ENCODE measurements around the gene SIPA1L2.

The SIPA1L2 gene

GRCh38 chr1:232630047-232630893 is at the start of gene SIPA1L2:
Gene SIPA1L2 (minus strand): TSS chr1:232630133. CDS start chr1:232515339, 114,794 bp downstream.
- ATAC-seq (peak; percentile 96), DNase-seq (peak; percentile 94)

- no peak for ATAC-seq
- DNase-seq = no peak
These were observed 48.4 kb upstream of the SIPA1L2 start for GRCh38 chr1:232678185-232678886.

GRCh38 chr1:232676307-232676706 is 46.4 kb upstream of the SIPA1L2 start:
- DNase-seq (no peak), ATAC-seq (peak; percentile 81)

GRCh38 chr1:232675898-232676297 is 46.0 kb upstream of the SIPA1L2 start:
- no peak for ATAC-seq

GRCh38 chr1:232675260-232675659 is 45.3 kb upstream of the SIPA1L2 start:
- no peak for ATAC-seq
- no peak for DNase-seq

More at GRCh38 chr1:232675898-232676297, 46.0 kb upstream of the SIPA1L2 start:
- no peak for DNase-seq

- ATAC-seq = no peak
These were observed 43.3 kb upstream of the SIPA1L2 start for GRCh38 chr1:232673256-232673655.

GRCh38 chr1:232669981-232670747 is 40.2 kb upstream of the SIPA1L2 start:
- no peak for ATAC-seq
- DNase-seq = no peak

More at GRCh38 chr1:232673256-232673655, 43.3 kb upstream of the SIPA1L2 start:
- DNase-seq = no peak

- ATAC-seq = no peak
- no peak for DNase-seq
These were observed 37.8 kb upstream of the SIPA1L2 start for GRCh38 chr1:232667778-232668165.

- ATAC-seq (no peak), DNase-seq (no peak)
These were observed 37.3 kb upstream of the SIPA1L2 start for GRCh38 chr1:232667094-232667777.

GRCh38 chr1:232664844-232665777 is 35.2 kb upstream of the SIPA1L2 start:
- DNase-seq = no peak
- ATAC-seq = no peak

- ATAC-seq (no peak), DNase-seq (no peak)
These were observed 33.0 kb upstream of the SIPA1L2 start for GRCh38 chr1:232662910-232663309.

GRCh38 chr1:232658386-232658785 is 28.5 kb upstream of the SIPA1L2 start:
- DNase-seq (no peak), ATAC-seq (no peak)

- DNase-seq = no peak
- no peak for ATAC-seq
These were observed 27.6 kb upstream of the SIPA1L2 start for GRCh38 chr1:232657426-232658005.

GRCh38 chr1:232655746-232656085 is 25.8 kb upstream of the SIPA1L2 start:
- no peak for ATAC-seq
- DNase-seq = no peak

- no peak for DNase-seq
- no peak for ATAC-seq
These were observed 25.3 kb upstream of the SIPA1L2 start for GRCh38 chr1:232655028-232655745.

- DNase-seq (no peak), ATAC-seq (no peak)
These were observed 23.9 kb upstream of the SIPA1L2 start for GRCh38 chr1:232653789-232654188.

- ATAC-seq (no peak), DNase-seq (no peak)
These were observed 20.9 kb upstream of the SIPA1L2 start for GRCh38 chr1:232650845-232651244.

- DNase-seq (no peak), ATAC-seq (no peak)
These were observed 20.5 kb upstream of the SIPA1L2 start for GRCh38 chr1:232650418-232650817.

- DNase-seq (no peak), ATAC-seq (peak; percentile 14)
These were observed 18.4 kb upstream of the SIPA1L2 start for GRCh38 chr1:232648316-232648715.

- DNase-seq (no peak), ATAC-seq (no peak)
These were observed 14.3 kb upstream of the SIPA1L2 start for GRCh38 chr1:232644209-232644608.
